Subcutaneous abdominal adipose tissue (tissue), 5 donors: ENCODE results near the gene PIH1D2.

Experiments
- H3K27ac ChIP-seq: one replicate; pipeline ENCODE4 v1.7.0; 2013; ENCODE audit warnings: low read depth, mild to moderate bottlenecking, inconsistent platforms, low read length, moderate library complexity
- H3K27me3 ChIP-seq, 5 donors: one replicate each; pipeline ENCODE4 v1.7.0; 2013; ENCODE audit warnings: low read length in 5 of 5, inconsistent platforms in 1 of 5; ENCODE audit not compliant: control insufficient read depth in 5 of 5, insufficient read depth in 4 of 5
- H3K36me3 ChIP-seq, 5 donors: one replicate each; pipeline ENCODE4 v1.7.0; 2013; ENCODE audit warnings: low read length in 5 of 5; ENCODE audit not compliant: control insufficient read depth in 5 of 5, insufficient read depth in 5 of 5
- H3K4me1 ChIP-seq, 5 donors: one replicate each; pipeline ENCODE4 v1.7.0; 2013; ENCODE audit warnings: low read length in 5 of 5, mild to moderate bottlenecking in 3 of 5, moderate library complexity in 1 of 5; ENCODE audit not compliant: control insufficient read depth in 5 of 5, insufficient read depth in 5 of 5
- H3K4me3 ChIP-seq, 5 donors: one replicate each; pipeline ENCODE4 v1.7.0; 2013; ENCODE audit warnings: low read length in 5 of 5, low read depth in 1 of 5
- H3K9ac ChIP-seq, 5 donors: one replicate each; pipeline ENCODE4 v1.7.0; 2013; ENCODE audit warnings: low read length in 5 of 5, mild to moderate bottlenecking in 4 of 5, moderate library complexity in 3 of 5
- H3K9me3 ChIP-seq, 5 donors: one replicate each; pipeline ENCODE4 v1.7.0; 2013; ENCODE audit warnings: low read length in 5 of 5; ENCODE audit not compliant: control insufficient read depth in 5 of 5
- donor health status: healthy.
- donor health status: healthy.
- donor health status: healthy.
- donor health status: healthy.
- donor health status: healthy.

PIH1D2 gene

GRCh38 chr11:112073941-112074811 is at the start of gene PIH1D2, which contains the start of gene NKAPD1:
Gene PIH1D2, minus strand, starts transcription at chr11:112074017. Its CDS starts 843 bp downstream, at chr11:112073174.
Gene NKAPD1, plus strand, starts transcription at chr11:112074299. Its CDS starts 1,276 bp downstream, at chr11:112075575.
- Histone ChIP-seq H3K4me3 (peak within 1 kb of the TSS; percentile 83 to 95 (median 93)), H3K9ac (peak within 1 kb of the TSS; percentile 90 to 99 (median 96)), H3K27me3 (no peaks in the 10 kb centered on the region), H3K27ac (peak within 1 kb of the TSS; percentile 91), H3K4me1 (peaks cover 8 to 18% (median 17%) of the 10 kb centered on the region in 5 donors), H3K36me3 (peaks cover 18 to 26% (median 21%) of the 10 kb centered on the region in 5 donors), H3K9me3 (no peaks in the 10 kb centered on the region)

- no peak overlapping the region for H3K27ac ChIP-seq
- H3K9ac ChIP-seq, result no peak overlapping the region
- no peaks in the 10 kb centered on the region for H3K36me3 ChIP-seq
- no peak overlapping the region for H3K4me3 ChIP-seq
- H3K27me3 ChIP-seq, result no peaks in the 10 kb centered on the region
- H3K4me1 ChIP-seq, result peaks cover 0 to 4% (median 0%) of the 10 kb centered on the region in 5 donors
- no peaks in the 10 kb centered on the region for H3K9me3 ChIP-seq
Measured at GRCh38 chr11:112123129-112123528, 49.3 kb upstream of the PIH1D2 start.

- H3K9me3 ChIP-seq, result no peaks in the 10 kb centered on the region
- peaks cover 0 to 4% (median 0%) of the 10 kb centered on the region in 5 donors for H3K4me1 ChIP-seq
- no peak overlapping the region for H3K9ac ChIP-seq
- no peaks in the 10 kb centered on the region for H3K27me3 ChIP-seq
- no peak overlapping the region for H3K27ac ChIP-seq
- no peaks in the 10 kb centered on the region for H3K36me3 ChIP-seq
- H3K4me3 ChIP-seq, result no peak overlapping the region
Measured at GRCh38 chr11:112121981-112122615, 48.3 kb upstream of the PIH1D2 start.

- Histone ChIP-seq H3K36me3 (no peaks in the 10 kb centered on the region), H3K9me3 (no peaks in the 10 kb centered on the region), H3K27me3 (no peaks in the 10 kb centered on the region), H3K9ac (no peak overlapping the region), H3K27ac (no peak overlapping the region), H3K4me1 (peaks cover 0 to 4% (median 0%) of the 10 kb centered on the region in 5 donors), H3K4me3 (no peak overlapping the region)
Measured at GRCh38 chr11:112118176-112118575, 44.4 kb upstream of the PIH1D2 start.

GRCh38 chr11:112115386-112115785 is 41.6 kb upstream of the PIH1D2 start:
- H3K4me1 ChIP-seq, result peaks cover 0 to 4% (median 0%) of the 10 kb centered on the region in 5 donors
- no peak overlapping the region for H3K4me3 ChIP-seq
- H3K9me3 ChIP-seq, result peaks cover 0 to 2% (median 0%) of the 10 kb centered on the region in 5 donors
- no peaks in the 10 kb centered on the region for H3K36me3 ChIP-seq
- no peak overlapping the region for H3K27ac ChIP-seq
- no peak overlapping the region for H3K9ac ChIP-seq
- no peaks in the 10 kb centered on the region for H3K27me3 ChIP-seq

- no peak overlapping the region for H3K4me3 ChIP-seq
- peaks cover 0 to under 1% (median 0%) of the 10 kb centered on the region in 5 donors for H3K36me3 ChIP-seq
- no peaks in the 10 kb centered on the region for H3K4me1 ChIP-seq
- H3K9me3 ChIP-seq, result peaks cover 0 to 2% (median 0%) of the 10 kb centered on the region in 5 donors
- H3K27me3 ChIP-seq, result no peaks in the 10 kb centered on the region
- H3K9ac ChIP-seq, result no peak overlapping the region
- H3K27ac ChIP-seq, result no peak overlapping the region
Measured at GRCh38 chr11:112114460-112114859, 40.6 kb upstream of the PIH1D2 start.

GRCh38 chr11:112113539-112114457 is 40.0 kb upstream of the PIH1D2 start:
- Histone ChIP-seq H3K27ac (no peak overlapping the region), H3K4me3 (no peak overlapping the region), H3K9me3 (peaks cover 0 to 2% (median 0%) of the 10 kb centered on the region in 5 donors), H3K36me3 (peaks cover 0 to 5% (median 0%) of the 10 kb centered on the region in 5 donors), H3K4me1 (no peaks in the 10 kb centered on the region), H3K9ac (no peak overlapping the region), H3K27me3 (no peaks in the 10 kb centered on the region)

GRCh38 chr11:112106070-112106469 is 32.3 kb upstream of the PIH1D2 start:
- H3K36me3 ChIP-seq, result peaks cover 0 to 10% (median 3%) of the 10 kb centered on the region in 5 donors
- H3K4me3 ChIP-seq, result no peak overlapping the region

GRCh38 chr11:112103446-112103845 is 29.6 kb upstream of the PIH1D2 start:
- no peak overlapping the region for H3K27ac ChIP-seq
- no peak overlapping the region for H3K4me3 ChIP-seq
- no peak overlapping the region for H3K9ac ChIP-seq
- H3K4me1 ChIP-seq, result no peaks in the 10 kb centered on the region
- no peaks in the 10 kb centered on the region for H3K9me3 ChIP-seq
- H3K36me3 ChIP-seq, result peaks cover 0 to 5% (median 3%) of the 10 kb centered on the region in 5 donors
- no peaks in the 10 kb centered on the region for H3K27me3 ChIP-seq

More at GRCh38 chr11:112106070-112106469, 32.3 kb upstream of the PIH1D2 start:
- Histone ChIP-seq H3K27ac (no peak overlapping the region), H3K4me1 (no peaks in the 10 kb centered on the region), H3K9ac (no peak overlapping the region), H3K27me3 (no peaks in the 10 kb centered on the region), H3K9me3 (peaks cover 0 to 2% (median 0%) of the 10 kb centered on the region in 5 donors)
